DND-41 (cell line): ENCODE data around the gene DNTT.

Source experiments
- ATAC-seq: fragments of 200-7000 bp; cut with Tn5 transposase; 3 replicates; pipeline ENCODE4 v1.9.1; 2021; ENCODE audit warnings: low read depth; ENCODE audit not compliant: insufficient read depth
- DNase-seq: peaks from one replicate; pipeline ENCODE4 v3.0.0-alpha.2; 2020
- H2AFZ ChIP-seq: 2 replicates; pipeline ENCODE4 v1.6.0; 2012; ENCODE audit warnings: low read depth, low read length
- H3K27ac ChIP-seq: 2 replicates; pipeline ENCODE4 v1.5.1; 2012; ENCODE audit warnings: low read length, inconsistent platforms
- H3K27me3 ChIP-seq: fragments of 200-600 bp; sonication (generic); 2 replicates; pipeline ENCODE4 v1.6.0; 2012; ENCODE audit warnings: low read length, mild to moderate bottlenecking, inconsistent platforms; ENCODE audit not compliant: insufficient read depth, poor library complexity
- H3K36me3 ChIP-seq: 2 replicates; pipeline ENCODE4 v1.5.1; 2012; ENCODE audit warnings: low read length, inconsistent platforms; ENCODE audit not compliant: insufficient read depth
- H3K4me1 ChIP-seq: 2 replicates; pipeline ENCODE4 v1.5.1; 2012; ENCODE audit warnings: mild to moderate bottlenecking, low read length; ENCODE audit not compliant: insufficient read depth
- H3K4me2 ChIP-seq: 2 replicates; pipeline ENCODE4 v1.6.0; 2012; ENCODE audit warnings: mild to moderate bottlenecking, moderate library complexity, low read length, inconsistent platforms; ENCODE audit not compliant: insufficient read depth
- H3K4me3 ChIP-seq, 2 experiments: fragments of 200-600 bp in 1 of 2; shearing (Covaris generic) in 1 of 2; 2 replicates each; pipeline ENCODE4 v1.5.1; 2012 to 2016; ENCODE audit warnings: inconsistent platforms in 2 of 2, low read length in 2 of 2, mild to moderate bottlenecking in 2 of 2, low read depth in 1 of 2, moderate library complexity in 1 of 2
- H3K79me2 ChIP-seq: 2 replicates; pipeline ENCODE4 v1.6.0; 2012; ENCODE audit warnings: low read length, inconsistent platforms; ENCODE audit not compliant: insufficient read depth
- H3K9ac ChIP-seq: 2 replicates; pipeline ENCODE4 v1.6.0; 2012; ENCODE audit warnings: low read depth, mild to moderate bottlenecking, inconsistent platforms, low read length, moderate library complexity
- H3K9me3 ChIP-seq: 2 replicates; pipeline ENCODE4 v1.5.1; 2012; ENCODE audit warnings: low read length, moderate library complexity, mild to moderate bottlenecking, inconsistent platforms; ENCODE audit not compliant: insufficient read depth, severe bottlenecking
- H4K20me1 ChIP-seq: 2 replicates; pipeline ENCODE4 v1.6.0; 2012; ENCODE audit warnings: low read length; ENCODE audit not compliant: insufficient read depth
- EZH2 ChIP-seq: IDR thresholded peaks from 3 replicates; pipeline ENCODE4 v1.6.1; 2012; ENCODE audit warnings: borderline replicate concordance, low read depth, mild to moderate bottlenecking, moderate library complexity, low read length, inconsistent platforms; ENCODE audit not compliant: severe bottlenecking
- TF ChIP-seq, protein P1 (sequence below): IDR thresholded peaks from 2 replicates; pipeline ENCODE4 v1.5.1; 2012; ENCODE audit warnings: borderline replicate concordance, low read length, moderate library complexity, mild to moderate bottlenecking; ENCODE audit not compliant: poor library complexity, severe bottlenecking; ENCODE audit errors: extremely low read depth

Gene DNTT

DNA sequence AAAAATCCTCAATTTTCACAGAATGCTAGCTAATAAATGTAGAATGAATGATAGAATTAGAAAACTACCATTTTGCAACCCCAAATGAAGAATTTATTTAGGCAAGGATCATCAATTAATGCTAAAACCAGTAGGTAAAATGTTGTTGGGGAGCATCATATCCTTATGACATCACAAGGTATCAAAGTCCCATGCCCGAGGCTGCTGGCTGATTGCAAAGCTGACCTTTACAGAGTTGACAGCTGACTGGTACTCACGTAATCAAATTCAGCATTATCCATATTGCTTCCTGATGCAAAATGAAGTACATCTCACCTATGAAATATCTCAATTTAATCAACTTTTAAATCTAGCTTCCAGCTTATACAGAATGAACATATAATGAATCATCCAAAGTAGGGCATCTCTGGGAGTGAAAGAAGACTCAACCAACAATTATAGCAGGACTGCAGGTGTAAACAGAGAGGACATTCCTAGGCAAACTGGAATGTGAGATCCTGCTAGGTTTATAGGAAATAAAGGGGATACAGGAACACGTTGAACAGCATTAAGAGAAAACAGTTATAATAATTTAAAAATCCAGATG is 22.7 kb upstream of the DNTT start:
- no peak overlapping the region for H3K27ac ChIP-seq
- H3K79me2 ChIP-seq = no peaks in the 10 kb centered on the region
- no peak overlapping the region for H3K4me2 ChIP-seq
- no peaks in the 10 kb centered on the region; the same call in 1 of the 2 replicates for H3K4me1 ChIP-seq
- no peak overlapping the region for H3K4me3 ChIP-seq
- no peak overlapping the region for H3K9ac ChIP-seq
- TF ChIP-seq EZH2 = no peak
- TF ChIP-seq, protein P1, sequence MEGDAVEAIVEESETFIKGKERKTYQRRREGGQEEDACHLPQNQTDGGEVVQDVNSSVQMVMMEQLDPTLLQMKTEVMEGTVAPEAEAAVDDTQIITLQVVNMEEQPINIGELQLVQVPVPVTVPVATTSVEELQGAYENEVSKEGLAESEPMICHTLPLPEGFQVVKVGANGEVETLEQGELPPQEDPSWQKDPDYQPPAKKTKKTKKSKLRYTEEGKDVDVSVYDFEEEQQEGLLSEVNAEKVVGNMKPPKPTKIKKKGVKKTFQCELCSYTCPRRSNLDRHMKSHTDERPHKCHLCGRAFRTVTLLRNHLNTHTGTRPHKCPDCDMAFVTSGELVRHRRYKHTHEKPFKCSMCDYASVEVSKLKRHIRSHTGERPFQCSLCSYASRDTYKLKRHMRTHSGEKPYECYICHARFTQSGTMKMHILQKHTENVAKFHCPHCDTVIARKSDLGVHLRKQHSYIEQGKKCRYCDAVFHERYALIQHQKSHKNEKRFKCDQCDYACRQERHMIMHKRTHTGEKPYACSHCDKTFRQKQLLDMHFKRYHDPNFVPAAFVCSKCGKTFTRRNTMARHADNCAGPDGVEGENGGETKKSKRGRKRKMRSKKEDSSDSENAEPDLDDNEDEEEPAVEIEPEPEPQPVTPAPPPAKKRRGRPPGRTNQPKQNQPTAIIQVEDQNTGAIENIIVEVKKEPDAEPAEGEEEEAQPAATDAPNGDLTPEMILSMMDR = no peak
- ATAC-seq = no peak
- H2AFZ ChIP-seq = no peak overlapping the region
- no peak for DNase-seq
- H3K9me3 ChIP-seq = no peaks in the 10 kb centered on the region
- H3K36me3 ChIP-seq = no peaks in the 10 kb centered on the region
- no peaks in the 10 kb centered on the region for H3K27me3 ChIP-seq
- no peaks in the 10 kb centered on the region for H4K20me1 ChIP-seq

GRCh38 chr10:96283351-96283750 is 20.9 kb upstream of the DNTT start:
- Histone ChIP-seq H3K27ac (no peak overlapping the region), H3K9me3 (no peaks in the 10 kb centered on the region), H3K79me2 (no peaks in the 10 kb centered on the region), H3K9ac (no peak overlapping the region), H3K4me1 (peaks cover 14% of the 10 kb centered on the region), H4K20me1 (no peaks in the 10 kb centered on the region), H3K4me3 (no peak overlapping the region), H3K27me3 (no peaks in the 10 kb centered on the region), H3K36me3 (no peaks in the 10 kb centered on the region), H2AFZ (no peak overlapping the region), H3K4me2 (no peak overlapping the region)
- TF ChIP-seq, protein P1 = no peak
- no peak for TF ChIP-seq EZH2
- ATAC-seq (no peak), DNase-seq (no peak)

GRCh38 chr10:96283756-96284155 is 20.5 kb upstream of the DNTT start:
- no peak overlapping the region for H3K4me3 ChIP-seq
- DNase-seq (no peak), ATAC-seq (no peak)
- peaks cover 18% of the 10 kb centered on the region for H3K4me1 ChIP-seq
- no peaks in the 10 kb centered on the region for H3K79me2 ChIP-seq
- no peaks in the 10 kb centered on the region for H3K9me3 ChIP-seq
- no peak overlapping the region for H3K27ac ChIP-seq
- no peaks in the 10 kb centered on the region for H3K27me3 ChIP-seq
- no peaks in the 10 kb centered on the region for H4K20me1 ChIP-seq
- H3K9ac ChIP-seq = no peak overlapping the region
- H3K4me2 ChIP-seq = no peak overlapping the region
- H2AFZ ChIP-seq = no peak overlapping the region
- no peaks in the 10 kb centered on the region for H3K36me3 ChIP-seq
- no peak for TF ChIP-seq EZH2
- TF ChIP-seq, protein P1 = no peak
